G401 (cell line): ENCODE data around the gene CHD2. TPM values are rescaled to one million over a fixed set of nuclear protein-coding genes. Genes with fewer than 3 reads are reported as not detected.
"Not testable (repeated sequence)": the region's sequence is repeated elsewhere in the genome, so short reads cannot be mapped to it uniquely, and the experiment has no call there.

Source experiments
- DNase-seq: peaks from one replicate; pipeline ENCODE4 v3.0.0-alpha.2; 2015; ENCODE audit warnings: low spot score
- in situ Hi-C: cut with HindIII; loops from 2 replicates; pipeline ENCODE4 v1.10.0; 2016; ENCODE audit warnings: low sequenced_read_pairs, mixed read lengths
- total RNA-seq: library from RNA; depleted of rRNA; stranded (reverse); fragments of >200 nt; shearing (Covaris generic); gene quantifications from 2 replicates; pipeline ENCODE4 v1.2.3, GENCODE V29; 2014

The CHD2 gene
- total RNA-seq, 1 experiment from 2014 or later, result 38.9 TPM

GRCh38 chr15:93051236-93052089, 151.3 kb downstream of the CHD2 start:
- in situ Hi-C loops, result no loop called here
- no peak for DNase-seq

- DNase-seq, result no peak
- in situ Hi-C loops, result no loop called here
Measured at GRCh38 chr15:93052090-93052879, 152.2 kb downstream of the CHD2 start.

GRCh38 chr15:93055211-93055610, 155.1 kb downstream of the CHD2 start:
- in situ Hi-C loops, result no loop called here

GRCh38 chr15:93056836-93057235, 156.7 kb downstream of the CHD2 start:
- in situ Hi-C loops, result no loop called here
- DNase-seq, result no peak

More at GRCh38 chr15:93055211-93055610, 155.1 kb downstream of the CHD2 start:
- DNase-seq, result no peak

GRCh38 chr15:93057618-93058017, 157.5 kb downstream of the CHD2 start:
- in situ Hi-C loops, result no loop called here
- DNase-seq, result no peak

GRCh38 chr15:93058128-93058527, 158.0 kb downstream of the CHD2 start:
- in situ Hi-C loops, result no loop called here
- no peak for DNase-seq

GRCh38 chr15:93058904-93059427, 158.8 kb downstream of the CHD2 start:
- in situ Hi-C loops, result no loop called here
- no peak for DNase-seq

- in situ Hi-C loops, result no loop called here
- no peak for DNase-seq
Measured at GRCh38 chr15:93059442-93059841, 159.3 kb downstream of the CHD2 start.

GRCh38 chr15:93060336-93061248, 160.5 kb downstream of the CHD2 start:
- DNase-seq, result no peak
- in situ Hi-C loops, result no loop called here

GRCh38 chr15:93062628-93063261, 162.6 kb downstream of the CHD2 start:
- in situ Hi-C loops, DNase-seq: not testable (repeated sequence)

GRCh38 chr15:93063262-93063671, 163.1 kb downstream of the CHD2 start:
- in situ Hi-C loops, result no loop called here
- DNase-seq, result no peak

- in situ Hi-C loops, result no loop called here
- DNase-seq, result no peak
Measured at GRCh38 chr15:93063796-93064690, 163.9 kb downstream of the CHD2 start.

GRCh38 chr15:93065641-93066045, 165.5 kb downstream of the CHD2 start:
- in situ Hi-C loops, result no loop called here
- no peak for DNase-seq

- DNase-seq, result peak; percentile 17
- in situ Hi-C loops, result no loop called here
Measured at GRCh38 chr15:93066224-93066681, 166.1 kb downstream of the CHD2 start.

- DNase-seq, result no peak
- in situ Hi-C loops, result no loop called here
Measured at GRCh38 chr15:93066834-93067648, 166.9 kb downstream of the CHD2 start.

- no peak for DNase-seq
- in situ Hi-C loops, result no loop called here
Measured at GRCh38 chr15:93067649-93068085, 167.5 kb downstream of the CHD2 start.
